Measurements from ENCODE around the gene PXDC1.
A peak's percentile ranks its signal among the peaks of the same experiment; 100 is the strongest.
"Not testable (repeated sequence)": the region's sequence is repeated elsewhere in the genome, so short reads cannot be mapped to it uniquely, and the experiment has no call there.

The PXDC1 gene

DNA sequence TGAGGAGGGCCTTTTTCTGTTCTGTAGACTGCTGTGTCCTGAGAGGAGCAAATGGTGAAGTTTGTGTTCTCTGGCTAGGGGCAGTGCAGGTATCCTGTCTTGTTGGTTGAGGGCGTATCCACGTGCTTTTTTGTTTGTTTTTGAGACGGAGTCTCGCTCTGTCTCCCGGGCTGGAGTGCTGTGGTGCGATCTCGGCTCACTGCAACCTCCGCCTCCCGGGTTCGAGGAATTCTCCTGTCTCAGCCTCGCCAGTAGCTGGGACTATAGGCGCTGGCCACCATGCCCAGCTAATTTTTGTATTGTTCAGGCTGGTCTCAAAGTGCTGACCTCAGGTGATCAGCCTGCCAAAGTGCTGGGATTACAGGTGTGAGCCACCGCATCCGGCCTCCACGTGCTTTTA is 10.8 kb upstream of the PXDC1 start:
- no peak for DNase-seq (ENCODE audit: low read depth)

GRCh38 chr6:3761989-3762270 is 10.4 kb upstream of the PXDC1 start:
- DNase-seq (ENCODE audit: low read depth), result no peak

DNA sequence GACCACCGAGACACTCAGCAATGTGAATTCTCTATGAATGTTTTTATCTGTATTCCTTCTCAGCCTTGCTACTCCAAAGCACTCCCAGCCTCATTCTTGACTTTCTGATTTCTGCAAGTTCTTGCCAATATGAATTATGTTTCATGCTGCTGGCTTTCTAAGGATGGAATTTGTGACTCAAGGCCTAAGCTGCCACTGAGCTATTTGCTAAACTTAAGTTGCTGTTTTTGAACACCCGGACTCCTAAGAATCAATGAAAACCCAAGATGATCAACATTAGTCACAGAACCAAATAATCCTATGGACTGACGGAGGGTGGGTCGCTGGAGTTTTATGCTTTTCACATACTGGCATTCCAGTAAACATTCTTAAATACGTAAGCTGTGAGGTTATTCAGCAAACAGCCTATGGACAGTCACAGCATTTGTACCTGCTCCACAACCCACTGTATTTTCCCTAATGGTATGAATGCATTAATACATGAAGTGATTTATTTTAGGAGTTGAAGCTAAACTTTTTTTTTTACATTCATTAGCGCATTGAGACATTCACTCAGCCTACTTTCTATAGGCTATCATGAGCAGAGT is 8.2 kb upstream of the PXDC1 start:
- no peak for DNase-seq (ENCODE audit: low read depth)

DNA sequence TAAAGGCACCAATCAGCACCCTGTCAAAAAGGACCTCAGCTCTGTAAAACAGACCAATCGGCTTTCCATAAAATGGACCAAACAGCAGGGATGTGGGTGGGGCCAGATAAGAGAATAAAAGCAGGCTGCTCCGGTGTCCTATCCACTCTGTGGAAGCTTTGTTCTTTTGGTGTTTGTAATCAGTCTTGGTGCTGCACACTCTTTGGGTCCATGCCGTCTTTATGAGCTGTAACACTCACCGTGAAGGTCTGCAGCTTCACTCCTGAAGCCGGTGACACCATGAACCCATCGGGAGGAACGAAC is 7.3 kb upstream of the PXDC1 start:
- no peak for DNase-seq (ENCODE audit: low read depth)

GRCh38 chr6:3757998-3758841 is 6.7 kb upstream of the PXDC1 start:
- DNase-seq (ENCODE audit: low read depth), result not testable (repeated sequence)

GRCh38 chr6:3757241-3757641 is 5.7 kb upstream of the PXDC1 start:
- DNase-seq (ENCODE audit: low read depth), result no peak

- no peak for DNase-seq (ENCODE audit: low read depth)
Measured at GRCh38 chr6:3756546-3756945, 5.0 kb upstream of the PXDC1 start.

- no peak for DNase-seq (ENCODE audit: low read depth)
Measured at GRCh38 chr6:3755637-3756545, 4.4 kb upstream of the PXDC1 start.

GRCh38 chr6:3754776-3755175 is 3.3 kb upstream of the PXDC1 start:
- DNase-seq (ENCODE audit: low read depth), result no peak

GRCh38 chr6:3754032-3754725 is 2.7 kb upstream of the PXDC1 start:
- not testable (repeated sequence) for DNase-seq (ENCODE audit: low read depth)

- no peak for DNase-seq (ENCODE audit: low read depth)
Measured at GRCh38 chr6:3753228-3753835, 1.8 kb upstream of the PXDC1 start.

DNA sequence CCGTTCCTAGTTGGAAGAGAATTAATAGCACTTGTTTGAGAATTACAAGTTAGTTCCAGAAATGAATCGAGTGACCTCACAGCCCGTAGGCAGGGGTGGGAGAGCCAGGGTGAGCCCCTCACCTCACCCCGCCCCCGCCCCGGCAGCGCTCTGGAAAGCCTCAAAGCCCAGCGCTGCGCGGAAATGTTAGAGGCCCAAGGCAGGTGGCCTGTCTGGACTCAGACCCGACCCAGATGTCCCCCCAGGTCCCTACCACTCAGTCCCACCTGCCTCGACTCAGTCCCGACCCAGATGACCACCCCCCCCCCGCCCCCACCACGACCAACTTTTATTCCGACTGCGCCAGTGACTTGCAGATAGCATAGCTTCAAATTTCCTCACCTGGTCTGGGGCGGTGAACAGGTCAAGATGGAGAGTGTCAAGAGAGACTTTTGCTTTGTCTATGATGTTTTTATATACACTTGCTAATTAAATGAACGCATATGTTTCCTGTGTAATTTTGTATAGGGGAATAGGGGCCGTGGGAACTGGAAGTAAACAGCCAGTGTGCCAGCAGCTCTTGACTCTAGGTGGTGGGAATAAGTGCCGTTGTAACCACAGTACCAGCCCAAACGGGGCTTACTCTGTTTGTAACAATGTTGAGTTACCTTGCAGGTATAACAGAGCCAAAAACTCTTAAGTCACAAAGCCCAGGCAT is 1.2 kb upstream of the PXDC1 start:
- DNase-seq (ENCODE audit: low read depth), result no peak

GRCh38 chr6:3751730-3752530 is 417 bp upstream of the PXDC1 start:
- DNase-seq (ENCODE audit: low read depth), result peak; percentile 37

GRCh38 chr6:3750317-3751076 is 1.0 kb downstream of the PXDC1 start:
- DNase-seq (ENCODE audit: low read depth), result no peak

DNA sequence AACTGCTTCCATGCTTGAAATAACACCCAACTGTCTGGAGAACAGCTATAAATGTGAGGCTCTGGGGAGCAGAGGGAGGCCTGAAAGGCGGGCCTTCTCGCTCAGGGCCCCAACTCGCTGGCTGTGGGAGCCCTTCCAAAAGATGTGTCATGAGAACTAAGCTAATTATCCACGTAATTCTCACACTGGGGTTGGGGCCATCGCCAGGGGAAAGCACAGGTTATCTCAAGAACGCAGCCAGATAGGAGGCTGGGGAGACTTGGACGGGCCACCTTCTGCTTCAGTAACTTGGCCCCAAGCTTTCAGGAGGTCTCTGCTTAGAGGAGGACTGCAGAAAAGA is 1.6 kb downstream of the PXDC1 start:
- DNase-seq (ENCODE audit: low read depth), result no peak

GRCh38 chr6:3749067-3749841 is 2.3 kb downstream of the PXDC1 start:
- no peak for DNase-seq (ENCODE audit: low read depth)

- DNase-seq (ENCODE audit: low read depth), result no peak
Measured at GRCh38 chr6:3748208-3749066, 3.1 kb downstream of the PXDC1 start.

DNA sequence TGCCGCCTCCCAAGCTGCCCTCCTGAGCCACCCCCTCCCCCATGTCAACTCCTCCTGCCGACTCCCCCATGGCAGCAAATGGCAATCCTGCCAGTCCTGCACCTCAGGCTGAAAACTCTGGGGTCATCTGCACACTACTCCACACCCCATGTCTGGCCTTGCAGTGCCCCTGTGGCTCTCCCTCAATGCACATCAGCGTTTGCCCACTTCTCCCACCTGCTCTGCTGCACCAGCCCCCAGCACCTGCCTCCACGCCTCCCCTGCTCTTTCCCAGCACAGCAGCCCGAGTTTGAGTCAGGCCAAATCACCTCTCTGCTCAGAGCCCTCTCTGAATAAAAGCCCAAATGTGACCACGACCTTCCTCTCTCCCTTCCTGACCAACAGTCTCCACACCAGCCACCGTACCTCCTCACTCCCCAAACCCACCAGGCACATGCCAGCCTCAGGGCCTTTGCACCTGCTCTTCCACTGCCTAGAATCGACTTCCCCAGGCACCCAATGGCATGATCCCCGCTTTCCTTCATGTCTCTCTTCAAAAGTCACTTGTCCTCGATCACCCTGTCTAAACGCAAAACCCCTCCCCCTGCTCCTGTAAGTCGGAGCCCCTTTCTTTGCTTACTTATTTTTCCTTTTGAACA is 4.3 kb downstream of the PXDC1 start:
- DNase-seq (ENCODE audit: low read depth), result no peak

All from activated gamma-delta T cell treated with anti-CD3 and anti-CD28 coated beads, Interleukin-2, amount 50 U/mL, for 16 hours (primary cell).